Liver (tissue), 9 donors: Measurements from ENCODE around the gene CYP1B1. TPM values are rescaled to one million over a fixed set of nuclear protein-coding genes. Genes with fewer than 3 reads are reported as not detected.

Experiments used
- DNase-seq: peaks from one replicate; pipeline ENCODE4 v3.0.0-alpha.2; 2017; ENCODE audit warnings: low spot score
- H3K27ac ChIP-seq, 2 donors: one replicate each; pipeline ENCODE4 v1.7.0; 2013; ENCODE audit warnings: inconsistent platforms in 2 of 2, low read length in 2 of 2, control low read depth in 1 of 2, low read depth in 1 of 2, mild to moderate bottlenecking in 1 of 2
- H3K27me3 ChIP-seq, 4 donors: one replicate each; pipeline versions ENCODE4 v1.6.1 to v1.7.0; 2013; ENCODE audit warnings: low read length in 3 of 4, inconsistent platforms in 1 of 4, mild to moderate bottlenecking in 1 of 4, moderate library complexity in 1 of 4; ENCODE audit not compliant: control insufficient read depth in 4 of 4, insufficient read depth in 4 of 4
- H3K36me3 ChIP-seq, 4 donors: one replicate each; pipeline versions ENCODE4 v1.6.1 to v1.7.0; 2013; ENCODE audit warnings: low read length in 3 of 4, mild to moderate bottlenecking in 3 of 4, low read depth in 1 of 4, moderate library complexity in 1 of 4; ENCODE audit not compliant: control insufficient read depth in 4 of 4, insufficient read depth in 3 of 4
- H3K4me1 ChIP-seq, 4 donors: one replicate each; pipeline versions ENCODE4 v1.6.1 to v1.7.0; 2013; ENCODE audit warnings: low read length in 3 of 4, mild to moderate bottlenecking in 3 of 4, moderate library complexity in 1 of 4; ENCODE audit not compliant: control insufficient read depth in 4 of 4, insufficient read depth in 4 of 4
- H3K4me3 ChIP-seq, 3 donors: one replicate each; pipeline versions ENCODE4 v1.6.1 to v1.7.0; 2013; ENCODE audit warnings: low read length in 3 of 3, control low read depth in 1 of 3, low read depth in 1 of 3, mild to moderate bottlenecking in 1 of 3
- H3K9ac ChIP-seq, 2 donors: one replicate each; pipeline ENCODE4 v1.7.0; 2013; ENCODE audit warnings: low read length in 2 of 2, mild to moderate bottlenecking in 2 of 2, moderate library complexity in 2 of 2, control low read depth in 1 of 2, low read depth in 1 of 2
- H3K9me3 ChIP-seq, 4 donors: one replicate each; pipeline versions ENCODE4 v1.6.1 to v1.7.0; 2013; ENCODE audit warnings: low read length in 3 of 4; ENCODE audit not compliant: control insufficient read depth in 4 of 4
- CTCF ChIP-seq: fragments of 150-350 bp; IDR thresholded peaks from 2 replicates; pipeline ENCODE4 v1.5.1; 2017; ENCODE audit warnings: improper control_type of control experiment, low read depth, low read length; ENCODE audit not compliant: missing input control
- EGR1 ChIP-seq, 2 donors: IDR thresholded peaks; 2 replicates each; pipeline ENCODE4 v1.6.1; 2016 to 2018; ENCODE audit warnings: antibody characterized with exemption in 2 of 2, low read depth in 2 of 2
- FOXA2 ChIP-seq: IDR thresholded peaks from 2 replicates; pipeline ENCODE4 v1.6.1; 2016; ENCODE audit warnings: antibody characterized with exemption
- HNF4G ChIP-seq: IDR thresholded peaks from 2 replicates; pipeline ENCODE4 v1.6.1; 2016; ENCODE audit warnings: antibody characterized with exemption
- JUND ChIP-seq, 2 donors: IDR thresholded peaks; 2 replicates each; pipeline ENCODE4 v1.6.1; 2016; ENCODE audit warnings: antibody characterized with exemption in 2 of 2
- MAX ChIP-seq: IDR thresholded peaks from 2 replicates; pipeline ENCODE4 v1.6.1; 2016; ENCODE audit warnings: antibody characterized with exemption
- NR2F2 ChIP-seq: IDR thresholded peaks from 2 replicates; pipeline ENCODE4 v1.6.1; 2016; ENCODE audit warnings: antibody characterized with exemption
- RAD21 ChIP-seq, 2 donors: IDR thresholded peaks; 2 replicates each; pipeline ENCODE4 v1.6.1; 2016; ENCODE audit warnings: antibody characterized with exemption in 2 of 2, mild to moderate bottlenecking in 2 of 2
- RXRA ChIP-seq, 2 donors: IDR thresholded peaks; 2 replicates each; pipeline ENCODE4 v1.6.1; 2017 to 2018; ENCODE audit warnings: antibody characterized with exemption in 2 of 2, mild to moderate bottlenecking in 1 of 2
- TAF1 ChIP-seq: conservative IDR thresholded peaks from 2 replicates; pipeline ENCODE4 v1.6.1; 2016; ENCODE audit warnings: antibody characterized with exemption, mild to moderate bottlenecking
- WGBS: extraction: QIAGEN DNeasy Blood & Tissue Kit; methylation state at CpG from one replicate; pipeline ENCODE4 v1.1.7; 2013; 5-methylcytosine and 5-hydroxymethylcytosine counted together
- polyA plus RNA-seq, 2 donors: library from polyadenylated mRNA; stranded (reverse) in 1 of 2; unstranded in 1 of 2; fragments of 200-250 nt in 1 of 2; fragments of >200 nt in 1 of 2; fragmentation: Nextera tagmentation in 1 of 2; extraction: Ambion mirVana in 1 of 2; gene quantifications; one replicate each; pipeline versions ENCODE4 v1.2.1 to v1.2.3, GENCODE V29; 2013 to 2015
- total RNA-seq, 2 donors: library from RNA; depleted of rRNA; stranded (reverse); fragments of >200 nt; gene quantifications; one replicate each; pipeline ENCODE4 v1.2.3, GENCODE V29; 2014
- TF ChIP-seq, protein P1 (sequence below): IDR thresholded peaks from 2 replicates; pipeline ENCODE4 v1.6.1; 2016; ENCODE audit warnings: antibody characterized with exemption
- TF ChIP-seq, protein P2 (sequence below): IDR thresholded peaks from 2 replicates; pipeline ENCODE4 v1.6.1; 2016; ENCODE audit warnings: antibody characterized with exemption
- TF ChIP-seq, protein P3 (sequence below): IDR thresholded peaks from 2 replicates; pipeline ENCODE4 v1.6.1; 2016; ENCODE audit warnings: antibody characterized with exemption, mild to moderate bottlenecking
- donor health status: healthy.
- donor health status: healthy.
- donor health status: healthy.
- donor health status: healthy.
- donor health status: healthy.

The CYP1B1 gene
- total and polyA plus RNA-seq, 4 donors: 0.84 to 6.8 (median 3.2) TPM

DNA sequence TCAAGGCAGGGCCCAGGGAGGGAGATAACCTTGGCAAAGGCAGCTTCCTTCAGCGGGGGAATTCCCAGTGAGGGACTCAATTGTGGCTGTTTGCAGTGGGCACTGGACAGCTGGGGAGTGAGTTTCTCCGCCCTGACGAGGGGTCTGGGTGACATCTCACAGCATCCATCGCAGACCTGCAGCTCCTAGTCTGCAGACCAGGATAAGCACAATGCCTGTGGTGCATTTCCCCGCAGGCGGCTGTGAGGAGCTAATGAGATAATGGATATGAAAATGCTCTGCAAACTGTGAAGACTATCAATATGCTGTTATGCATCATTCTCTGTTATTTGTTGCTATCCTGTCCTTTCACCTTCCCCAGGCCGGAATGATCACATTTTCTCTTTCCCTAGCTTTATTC lies 30.0 kb upstream of the CYP1B1 start:
- WGBS: 94% methylated on average over 7 of the region's 7 CpGs
- peaks cover 9 to 23% (median 20%) of the 10 kb centered on the region in 4 donors for H3K4me1 ChIP-seq
- DNase-seq: no peak
- H3K4me3 ChIP-seq: no peak overlapping the region
- no peaks in the 10 kb centered on the region for H3K9me3 ChIP-seq
- no peaks in the 10 kb centered on the region for H3K36me3 ChIP-seq
- no peaks in the 10 kb centered on the region for H3K27me3 ChIP-seq
- no peak for TF ChIP-seq TAF1
- no peak for TF ChIP-seq NR2F2
- no peak for TF ChIP-seq RXRA (IDR thresholded peaks at IDR 0.05)
- TF ChIP-seq HNF4G: no peak
- TF ChIP-seq, protein P1, sequence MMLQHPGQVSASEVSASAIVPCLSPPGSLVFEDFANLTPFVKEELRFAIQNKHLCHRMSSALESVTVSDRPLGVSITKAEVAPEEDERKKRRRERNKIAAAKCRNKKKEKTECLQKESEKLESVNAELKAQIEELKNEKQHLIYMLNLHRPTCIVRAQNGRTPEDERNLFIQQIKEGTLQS: no peak
- TF ChIP-seq, protein P2, sequence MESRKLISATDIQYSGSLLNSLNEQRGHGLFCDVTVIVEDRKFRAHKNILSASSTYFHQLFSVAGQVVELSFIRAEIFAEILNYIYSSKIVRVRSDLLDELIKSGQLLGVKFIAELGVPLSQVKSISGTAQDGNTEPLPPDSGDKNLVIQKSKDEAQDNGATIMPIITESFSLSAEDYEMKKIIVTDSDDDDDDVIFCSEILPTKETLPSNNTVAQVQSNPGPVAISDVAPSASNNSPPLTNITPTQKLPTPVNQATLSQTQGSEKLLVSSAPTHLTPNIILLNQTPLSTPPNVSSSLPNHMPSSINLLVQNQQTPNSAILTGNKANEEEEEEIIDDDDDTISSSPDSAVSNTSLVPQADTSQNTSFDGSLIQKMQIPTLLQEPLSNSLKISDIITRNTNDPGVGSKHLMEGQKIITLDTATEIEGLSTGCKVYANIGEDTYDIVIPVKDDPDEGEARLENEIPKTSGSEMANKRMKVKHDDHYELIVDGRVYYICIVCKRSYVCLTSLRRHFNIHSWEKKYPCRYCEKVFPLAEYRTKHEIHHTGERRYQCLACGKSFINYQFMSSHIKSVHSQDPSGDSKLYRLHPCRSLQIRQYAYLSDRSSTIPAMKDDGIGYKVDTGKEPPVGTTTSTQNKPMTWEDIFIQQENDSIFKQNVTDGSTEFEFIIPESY: no peak
- TF ChIP-seq CTCF: no peak
- no peak for TF ChIP-seq JUND (IDR thresholded peaks at IDR 0.05)
- H3K9ac ChIP-seq: no peak overlapping the region
- no peak overlapping the region for H3K27ac ChIP-seq

- no peaks in the 10 kb centered on the region for H3K9me3 ChIP-seq
- no peak overlapping the region for H3K27ac ChIP-seq
- peaks cover 3 to 14% (median 12%) of the 10 kb centered on the region in 4 donors for H3K4me1 ChIP-seq
- H3K27me3 ChIP-seq: no peaks in the 10 kb centered on the region
- no peak overlapping the region for H3K9ac ChIP-seq
- H3K4me3 ChIP-seq: no peak overlapping the region
- WGBS: 97% methylated on average over 3 of the region's 3 CpGs
- TF ChIP-seq FOXA2 (no peak), HNF4G (no peak), NR2F2 (no peak), CTCF (no peak), RXRA (IDR thresholded peaks at IDR 0.05) (no peak), MAX (no peak), EGR1 (IDR thresholded peaks at IDR 0.05; ENCODE audit: low read depth in 2 of 2) (no peak), RAD21 (IDR thresholded peaks at IDR 0.05) (no peak), JUND (IDR thresholded peaks at IDR 0.05) (no peak)
- TF ChIP-seq, protein P2: no peak
- TF ChIP-seq, protein P3, sequence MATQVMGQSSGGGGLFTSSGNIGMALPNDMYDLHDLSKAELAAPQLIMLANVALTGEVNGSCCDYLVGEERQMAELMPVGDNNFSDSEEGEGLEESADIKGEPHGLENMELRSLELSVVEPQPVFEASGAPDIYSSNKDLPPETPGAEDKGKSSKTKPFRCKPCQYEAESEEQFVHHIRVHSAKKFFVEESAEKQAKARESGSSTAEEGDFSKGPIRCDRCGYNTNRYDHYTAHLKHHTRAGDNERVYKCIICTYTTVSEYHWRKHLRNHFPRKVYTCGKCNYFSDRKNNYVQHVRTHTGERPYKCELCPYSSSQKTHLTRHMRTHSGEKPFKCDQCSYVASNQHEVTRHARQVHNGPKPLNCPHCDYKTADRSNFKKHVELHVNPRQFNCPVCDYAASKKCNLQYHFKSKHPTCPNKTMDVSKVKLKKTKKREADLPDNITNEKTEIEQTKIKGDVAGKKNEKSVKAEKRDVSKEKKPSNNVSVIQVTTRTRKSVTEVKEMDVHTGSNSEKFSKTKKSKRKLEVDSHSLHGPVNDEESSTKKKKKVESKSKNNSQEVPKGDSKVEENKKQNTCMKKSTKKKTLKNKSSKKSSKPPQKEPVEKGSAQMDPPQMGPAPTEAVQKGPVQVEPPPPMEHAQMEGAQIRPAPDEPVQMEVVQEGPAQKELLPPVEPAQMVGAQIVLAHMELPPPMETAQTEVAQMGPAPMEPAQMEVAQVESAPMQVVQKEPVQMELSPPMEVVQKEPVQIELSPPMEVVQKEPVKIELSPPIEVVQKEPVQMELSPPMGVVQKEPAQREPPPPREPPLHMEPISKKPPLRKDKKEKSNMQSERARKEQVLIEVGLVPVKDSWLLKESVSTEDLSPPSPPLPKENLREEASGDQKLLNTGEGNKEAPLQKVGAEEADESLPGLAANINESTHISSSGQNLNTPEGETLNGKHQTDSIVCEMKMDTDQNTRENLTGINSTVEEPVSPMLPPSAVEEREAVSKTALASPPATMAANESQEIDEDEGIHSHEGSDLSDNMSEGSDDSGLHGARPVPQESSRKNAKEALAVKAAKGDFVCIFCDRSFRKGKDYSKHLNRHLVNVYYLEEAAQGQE: no peak
- TF ChIP-seq, protein P1: no peak
- DNase-seq: no peak
- no peaks in the 10 kb centered on the region for H3K36me3 ChIP-seq
Observed at GRCh38 chr2:38104598-38104997, 28.6 kb upstream of the CYP1B1 start.
